GM18517 (cell line): Measurements from ENCODE around the gene DRD5.
"Not testable (repeated sequence)": the region's sequence is repeated elsewhere in the genome, so short reads cannot be mapped to it uniquely, and the experiment has no call there.

Experiments used
- ATAC-seq: cut with Tn5 transposase; IDR thresholded peaks from one replicate; pipeline ENCODE4 v1.9.1; 2021; ENCODE audit warnings: mild to moderate bottlenecking, moderate library complexity; ENCODE audit not compliant: unreplicated experiment

Gene DRD5

DNA sequence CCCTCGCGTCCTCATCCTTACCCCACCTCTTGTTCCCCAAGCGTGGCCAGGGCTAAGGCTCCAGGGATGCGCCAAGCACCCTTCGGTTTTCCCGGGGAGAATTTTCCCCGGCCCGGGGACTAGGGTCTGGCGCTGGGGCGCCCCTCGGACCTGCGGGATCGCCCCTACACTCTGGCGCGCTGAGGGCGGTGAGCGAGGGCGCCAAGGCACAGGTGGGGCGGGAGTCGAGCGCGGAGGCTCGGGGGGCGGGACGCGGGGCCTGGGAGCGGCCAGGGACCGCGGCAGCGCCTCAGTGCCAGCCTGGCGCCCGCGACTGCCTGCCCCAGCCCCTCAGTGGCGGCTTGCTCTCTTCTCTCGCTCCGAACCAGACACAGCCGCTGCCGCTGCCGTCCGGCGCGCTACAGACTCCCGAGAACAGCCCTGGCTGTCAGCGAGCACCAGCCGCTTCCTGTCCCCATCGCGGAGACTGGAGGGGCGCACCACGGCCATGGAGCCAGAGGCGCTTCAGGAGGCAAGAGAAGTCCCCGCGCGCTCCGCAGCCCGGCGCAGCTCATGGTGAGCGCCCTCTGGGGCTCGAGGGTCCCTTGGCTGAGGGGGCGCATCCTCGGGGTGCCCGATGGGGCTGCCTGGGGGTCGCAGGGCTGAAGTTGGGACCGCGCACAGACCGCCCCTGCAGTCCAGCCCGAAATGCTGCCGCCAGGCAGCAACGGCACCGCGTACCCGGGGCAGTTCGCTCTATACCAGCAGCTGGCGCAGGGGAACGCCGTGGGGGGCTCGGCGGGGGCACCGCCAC is at the start of gene DRD5:
TSS of gene DRD5 (plus strand) at position 292 of the 793 bp plus-strand sequence. CDS start at position 688, 396 bp downstream.
- ATAC-seq = no peak

- ATAC-seq = not testable (repeated sequence)
These were observed 49.2 kb upstream of the DRD5 start for GRCh38 chr4:9732256-9732655.

GRCh38 chr4:9735515-9735914 is 45.9 kb upstream of the DRD5 start:
- no peak for ATAC-seq

DNA sequence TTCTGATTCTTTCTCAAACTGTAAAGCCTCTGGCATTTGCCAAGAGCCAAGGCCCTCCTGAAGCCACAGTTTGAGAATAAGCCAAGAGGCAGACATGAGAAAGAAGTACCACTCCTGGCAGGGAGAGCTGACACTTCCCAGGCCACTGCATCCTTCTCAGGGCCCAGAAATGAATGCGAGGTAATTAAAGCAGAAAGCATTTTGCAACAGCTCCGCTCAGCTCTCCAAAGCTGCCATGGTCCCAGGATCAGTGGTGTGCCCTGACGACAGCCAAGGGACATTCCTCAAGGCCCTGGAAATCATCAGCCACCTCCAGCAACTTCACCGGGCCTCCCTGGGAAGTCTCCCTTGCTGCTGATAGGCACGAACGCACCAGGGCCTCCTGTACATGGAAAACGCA is 44.2 kb upstream of the DRD5 start:
- ATAC-seq = not testable (repeated sequence)

DNA sequence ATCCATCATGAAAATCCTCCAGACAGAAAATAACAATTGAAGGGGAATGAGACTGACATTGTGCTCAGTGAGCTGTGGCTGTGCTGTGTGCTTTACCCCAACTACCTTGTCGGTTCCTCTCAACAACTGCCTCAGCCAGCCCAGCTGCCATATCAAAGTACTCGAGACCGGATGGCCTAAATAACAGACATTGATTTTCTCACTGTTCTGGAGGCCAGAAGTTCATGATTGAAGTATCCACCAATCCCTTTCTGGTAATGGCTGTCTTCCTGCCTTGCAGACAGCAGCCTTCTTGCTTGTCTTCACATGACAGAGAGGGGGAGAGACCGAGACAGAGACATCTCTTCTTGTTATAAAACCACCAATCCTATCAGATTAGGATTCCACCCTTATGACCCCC is 37.6 kb upstream of the DRD5 start:
- not testable (repeated sequence) for ATAC-seq

DNA sequence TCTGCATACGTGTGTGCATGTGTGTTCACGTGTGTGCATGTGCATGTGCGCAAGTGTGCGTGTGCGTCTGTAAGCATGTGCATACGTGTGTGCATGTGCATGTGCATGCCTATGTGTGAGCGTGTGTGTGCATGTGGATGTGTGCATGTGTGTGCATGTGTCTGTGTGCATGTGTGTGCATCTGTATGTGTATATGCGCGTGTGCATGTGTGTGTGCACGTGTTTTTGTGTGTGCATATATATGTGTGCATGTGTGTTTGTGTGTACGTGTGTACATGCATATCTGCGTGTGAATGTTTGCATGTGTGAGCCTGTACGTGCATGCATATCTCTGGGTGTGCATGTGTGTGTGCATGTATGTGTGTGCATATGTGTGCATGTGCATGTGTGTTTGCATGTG is 35.7 kb upstream of the DRD5 start:
- ATAC-seq = no peak

DNA sequence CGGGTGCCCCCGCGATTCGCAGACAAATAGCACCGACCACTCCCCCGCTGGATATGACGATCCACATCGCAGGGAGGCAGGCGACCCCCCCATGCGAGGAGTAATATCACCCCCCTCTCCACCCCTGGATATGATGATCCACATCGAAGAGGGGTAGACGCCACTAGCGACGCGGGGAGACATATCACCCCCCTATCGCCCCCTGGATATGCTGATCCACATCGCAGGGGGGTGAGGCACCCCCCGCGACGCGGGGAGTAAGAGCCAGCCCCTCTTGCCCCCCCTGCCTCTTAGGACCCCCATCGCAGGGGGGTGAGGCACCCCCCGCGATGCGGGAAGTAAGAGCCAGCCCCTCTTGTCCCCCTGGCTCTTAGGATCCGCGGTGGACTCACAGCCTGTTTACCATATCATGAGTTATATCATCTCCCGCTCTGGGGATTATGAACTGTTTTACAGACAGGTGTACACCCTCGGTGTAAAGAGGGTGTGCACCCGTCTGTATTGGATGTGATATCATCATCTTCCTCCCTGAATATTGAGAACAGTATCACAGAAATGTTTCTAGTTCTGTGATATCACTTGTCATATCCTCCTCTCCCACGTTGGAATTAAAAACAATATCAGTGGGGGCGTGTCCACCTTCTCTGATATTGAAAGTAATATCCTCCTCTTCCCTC is 22.7 kb upstream of the DRD5 start:
- no peak for ATAC-seq

DNA sequence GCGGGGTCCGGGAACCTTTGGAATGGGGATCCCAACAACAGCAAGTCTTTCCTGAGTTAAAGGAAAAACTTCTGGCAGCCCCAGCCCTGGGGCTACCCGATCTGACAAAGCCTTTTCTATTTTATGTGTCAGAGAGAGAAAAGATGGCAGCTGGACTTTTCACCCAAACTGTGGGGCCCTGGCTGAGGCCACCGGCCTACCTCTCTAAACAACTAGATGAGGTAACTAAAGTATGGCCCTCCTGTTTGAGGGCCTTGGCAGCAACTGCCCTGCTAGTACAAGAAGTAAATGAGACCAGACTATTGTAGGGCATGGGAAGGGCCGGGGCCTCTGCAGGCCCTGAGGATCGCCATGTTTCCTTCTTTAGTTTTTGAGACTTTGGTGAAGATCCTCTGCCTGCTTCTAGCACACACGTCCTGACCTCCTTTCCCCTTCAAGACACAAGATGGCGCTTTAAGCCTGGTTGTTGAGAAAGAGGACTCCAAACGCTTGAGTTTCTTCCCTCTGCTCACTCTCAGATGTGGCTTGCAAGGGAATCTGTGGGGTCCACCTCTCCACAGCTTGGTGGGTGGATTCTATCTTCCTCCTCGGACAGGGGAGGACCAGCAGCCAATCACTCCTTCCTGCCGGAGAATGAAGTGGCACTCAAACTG is 18.5 kb upstream of the DRD5 start:
- no peak for ATAC-seq

DNA sequence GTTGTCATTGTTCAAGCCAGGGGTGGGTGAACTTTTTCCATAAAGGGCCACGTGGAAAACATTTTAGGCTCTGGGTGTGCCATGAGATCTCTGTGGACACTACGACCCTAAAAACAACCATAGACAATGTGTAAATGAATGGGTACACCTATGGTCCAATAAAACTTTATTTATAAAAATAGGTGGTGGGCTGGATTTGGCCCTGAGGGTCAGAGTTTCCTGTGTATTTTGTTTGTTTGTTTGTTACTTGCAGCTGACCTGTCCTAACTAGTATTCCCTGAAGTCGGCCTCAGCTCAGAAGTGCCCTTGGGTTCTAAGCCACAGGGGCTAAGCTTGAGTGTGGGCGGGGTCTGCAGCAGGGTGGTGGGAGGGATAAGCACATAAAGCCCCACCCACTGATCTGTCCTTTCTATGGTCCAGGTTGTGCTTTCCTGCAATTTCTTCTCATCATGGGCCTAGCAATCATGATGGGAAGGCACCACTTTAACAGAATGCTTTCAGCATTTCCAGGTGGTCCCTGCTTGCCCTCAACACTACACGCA is 17.2 kb upstream of the DRD5 start:
- no peak for ATAC-seq

- no peak for ATAC-seq
These were observed 16.3 kb upstream of the DRD5 start for GRCh38 chr4:9765091-9765490.

DNA sequence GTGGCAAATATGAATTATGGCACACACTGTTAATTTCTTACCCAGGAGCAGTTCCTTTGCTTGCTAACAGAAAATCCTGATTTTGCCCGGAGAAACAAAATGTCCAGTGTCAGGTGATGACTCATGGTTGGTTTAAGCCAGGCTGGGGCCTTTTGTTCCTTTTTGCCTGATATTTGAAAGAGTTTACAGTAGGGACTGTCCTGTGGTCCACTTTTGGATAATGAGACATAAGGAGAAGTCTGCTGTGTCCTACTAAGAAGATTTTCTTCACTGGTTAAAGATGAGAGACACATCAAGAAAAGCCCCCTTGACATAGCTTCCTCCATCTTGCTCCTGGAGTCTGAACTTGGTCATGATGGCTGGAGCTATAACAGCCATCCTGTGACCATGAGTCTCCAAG is 12.1 kb upstream of the DRD5 start:
- no peak for ATAC-seq

DNA sequence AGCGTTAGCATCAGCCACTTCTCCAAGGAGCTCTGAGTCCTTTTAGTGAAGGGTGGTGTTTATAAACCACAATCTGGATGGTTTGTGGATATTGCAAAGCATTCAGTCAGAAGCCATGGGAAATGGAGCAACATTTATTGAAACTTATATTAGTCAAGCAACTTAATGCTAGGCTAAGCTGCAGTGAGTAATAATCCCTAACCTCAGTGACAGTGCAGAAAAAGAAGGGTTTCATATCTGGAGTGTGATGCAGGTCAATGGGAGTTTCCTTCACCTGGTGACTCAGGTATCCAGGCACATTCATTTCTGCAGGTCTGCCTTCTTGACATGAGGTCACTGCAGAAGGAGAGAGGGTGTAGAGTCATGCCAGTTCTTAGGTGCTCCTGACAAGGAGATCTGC is 10.4 kb upstream of the DRD5 start:
- no peak for ATAC-seq

- ATAC-seq = no peak
These were observed 8.0 kb upstream of the DRD5 start for GRCh38 chr4:9773471-9773870.

GRCh38 chr4:9782136-9782436 is 652 bp downstream of the DRD5 start:
- ATAC-seq = no peak

DNA sequence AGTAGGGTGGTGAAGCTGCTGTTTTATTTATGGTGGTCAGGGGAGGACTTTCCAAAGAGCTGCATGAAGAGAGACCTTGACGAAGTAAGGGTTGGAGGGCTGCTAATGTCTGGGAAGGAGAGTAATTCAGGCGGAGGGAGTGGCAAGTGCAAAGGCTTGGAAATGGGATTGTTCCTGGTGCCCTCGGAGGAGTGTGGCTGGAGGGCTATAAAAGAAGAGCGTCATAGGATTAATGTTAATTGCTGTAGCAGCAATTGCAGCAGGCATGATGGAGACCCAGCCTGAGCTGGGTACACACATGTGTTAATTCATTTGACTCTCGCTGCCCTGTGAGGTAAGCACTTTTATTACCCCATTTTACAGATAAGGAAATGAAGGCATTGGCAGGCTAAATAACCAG is 4.5 kb downstream of the DRD5 start:
- not testable (repeated sequence) for ATAC-seq

- no peak for ATAC-seq
These were observed 10.9 kb downstream of the DRD5 start for GRCh38 chr4:9792381-9792780.

- not testable (repeated sequence) for ATAC-seq
These were observed 15.2 kb downstream of the DRD5 start for GRCh38 chr4:9796641-9797040.

GRCh38 chr4:9800848-9801247 is 19.4 kb downstream of the DRD5 start:
- ATAC-seq = no peak

DNA sequence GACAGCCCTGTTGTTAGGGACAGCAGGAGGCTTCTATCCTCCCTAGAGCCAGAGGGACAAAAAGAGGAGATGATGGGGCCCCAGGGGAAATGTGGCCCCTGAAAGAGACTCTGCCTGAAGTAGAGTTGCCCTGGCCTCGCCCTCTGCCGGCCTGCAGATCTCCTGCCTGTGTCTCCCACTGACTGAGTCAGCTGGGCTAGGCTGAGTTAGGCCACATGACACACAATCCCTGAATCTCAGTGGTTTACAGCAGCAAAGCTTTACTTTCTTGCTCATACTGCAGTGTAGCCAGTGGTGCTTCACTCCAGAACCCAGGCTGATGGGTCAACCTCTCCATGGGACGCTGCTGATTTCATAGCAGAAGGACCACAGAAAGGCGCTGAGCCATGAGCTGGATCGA is 23.5 kb downstream of the DRD5 start:
- no peak for ATAC-seq

GRCh38 chr4:9808077-9808476 is 26.6 kb downstream of the DRD5 start:
- ATAC-seq = no peak

DNA sequence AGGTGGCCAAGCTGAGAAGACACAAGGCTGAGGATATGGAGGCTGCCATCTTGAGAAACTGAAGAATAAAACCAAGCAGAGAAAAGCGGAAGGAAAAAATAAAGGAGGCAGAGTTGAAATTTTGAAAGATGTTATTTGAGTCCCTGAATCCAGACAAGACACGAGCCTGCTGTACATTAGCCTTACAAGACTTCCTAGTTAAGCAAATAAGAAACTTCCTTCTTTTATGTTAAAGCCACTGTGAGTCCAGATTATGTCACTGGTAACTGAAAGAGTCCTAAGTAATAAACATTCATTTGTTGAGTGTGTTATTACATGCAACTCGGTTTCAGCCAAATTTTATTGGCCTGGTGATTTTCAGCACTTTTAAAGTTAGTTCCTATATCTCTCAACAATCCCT is 30.4 kb downstream of the DRD5 start:
- ATAC-seq = no peak
